GM19238 (cell line): Measurements from ENCODE around the gene SMIM12.

Source experiments
- DNase-seq: peaks from one replicate; pipeline ENCODE4 v3.0.0; 2011; ENCODE audit warnings: low spot score; ENCODE audit not compliant: insufficient read length

SMIM12 gene, protein sequence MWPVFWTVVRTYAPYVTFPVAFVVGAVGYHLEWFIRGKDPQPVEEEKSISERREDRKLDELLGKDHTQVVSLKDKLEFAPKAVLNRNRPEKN

GRCh38 chr1:34859446-34860200, at the start of gene SMIM12:
Gene SMIM12 (minus strand): TSS chr1:34859749. CDS start chr1:34855977, 3,772 bp downstream.
- peak; percentile 98 for DNase-seq

- DNase-seq: no peak
Measured at GRCh38 chr1:34908369-34908768, 48.8 kb upstream of the SMIM12 start.

- no peak for DNase-seq
Measured at GRCh38 chr1:34907487-34908090, 48.0 kb upstream of the SMIM12 start.

DNA sequence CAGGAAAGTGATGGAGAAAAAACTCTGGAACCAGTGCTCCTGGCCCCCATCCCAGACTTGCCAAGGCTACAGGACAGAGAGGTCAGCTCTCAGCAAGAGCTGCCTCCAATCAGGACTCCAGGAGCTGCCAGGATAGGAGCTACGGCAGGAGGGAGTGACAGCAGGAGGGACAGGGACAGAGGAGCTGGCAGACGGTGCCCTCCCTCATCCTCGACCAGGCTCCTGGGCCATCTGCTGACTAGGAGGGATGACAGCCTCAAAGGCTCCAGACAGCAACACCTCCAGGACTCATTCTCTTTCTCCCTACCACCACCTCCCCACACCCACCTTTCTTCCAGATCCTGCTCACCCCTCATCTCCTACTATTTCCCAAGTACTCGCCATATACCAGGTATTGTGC, 47.2 kb upstream of the SMIM12 start:
- no peak for DNase-seq

- no peak for DNase-seq
Measured at GRCh38 chr1:34906222-34906621, 46.7 kb upstream of the SMIM12 start.

DNA sequence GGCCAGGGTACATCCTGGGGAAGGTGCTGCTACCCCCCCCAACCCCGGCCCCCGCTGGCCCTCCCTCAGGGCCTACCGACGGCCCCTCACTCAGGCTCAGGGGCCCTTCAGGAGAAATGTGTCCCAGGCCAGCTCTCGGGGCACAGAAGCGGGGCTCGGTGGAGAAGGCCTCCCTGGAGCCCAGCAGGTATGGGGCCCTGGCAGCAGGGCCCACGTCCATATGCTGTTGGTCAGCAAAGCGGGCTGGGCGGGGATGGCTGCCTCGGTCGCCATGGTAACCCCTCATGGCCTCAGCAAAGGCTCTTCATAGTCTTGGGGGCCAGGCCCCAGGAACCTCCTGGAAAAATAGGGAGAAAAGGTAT, 45.5 kb upstream of the SMIM12 start:
- DNase-seq: no peak

DNA sequence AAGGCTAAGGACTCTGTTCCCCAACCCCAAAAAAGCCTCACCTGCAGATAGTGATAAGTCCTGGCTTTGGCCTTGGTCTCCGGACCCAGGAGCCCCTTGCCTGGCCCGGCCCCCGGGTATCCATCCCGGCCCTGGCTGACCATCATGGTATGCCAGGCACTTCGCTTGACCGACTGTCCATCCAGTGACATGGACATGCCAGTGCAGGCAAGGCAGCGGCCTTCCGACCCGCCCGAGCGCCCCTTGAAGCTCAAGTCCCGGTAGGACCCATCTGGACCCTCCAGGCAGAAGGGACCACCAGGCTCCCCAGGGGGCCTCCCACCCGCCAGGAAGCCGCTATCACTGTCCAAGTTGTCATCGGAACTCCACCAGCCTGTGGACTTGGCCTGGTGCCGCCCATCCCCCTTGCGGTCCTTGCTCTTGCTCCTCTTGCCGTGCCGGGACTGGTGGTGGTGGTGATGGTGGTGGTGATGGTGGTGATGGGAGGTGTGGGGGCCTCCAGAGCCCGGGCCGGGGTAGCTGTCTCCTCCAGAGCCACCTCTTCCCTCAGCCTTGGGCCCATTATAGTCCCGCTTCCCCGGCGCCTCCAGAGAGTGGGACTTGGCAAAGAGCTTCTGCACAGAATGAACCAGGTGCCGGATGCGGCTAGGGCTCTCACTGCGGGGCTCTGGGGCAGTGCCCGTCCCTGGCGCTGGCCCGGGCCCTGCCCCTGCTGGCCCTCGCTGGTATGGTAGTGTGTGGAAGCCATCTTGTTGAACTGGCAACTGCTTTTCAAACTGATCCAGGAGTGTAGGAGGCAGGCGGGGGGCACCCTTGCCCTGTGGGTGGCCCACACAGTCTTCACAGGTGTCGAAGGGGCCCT, 44.9 kb upstream of the SMIM12 start:
- no peak for DNase-seq

GRCh38 chr1:34901919-34902318, 42.4 kb upstream of the SMIM12 start:
- no peak for DNase-seq

DNA sequence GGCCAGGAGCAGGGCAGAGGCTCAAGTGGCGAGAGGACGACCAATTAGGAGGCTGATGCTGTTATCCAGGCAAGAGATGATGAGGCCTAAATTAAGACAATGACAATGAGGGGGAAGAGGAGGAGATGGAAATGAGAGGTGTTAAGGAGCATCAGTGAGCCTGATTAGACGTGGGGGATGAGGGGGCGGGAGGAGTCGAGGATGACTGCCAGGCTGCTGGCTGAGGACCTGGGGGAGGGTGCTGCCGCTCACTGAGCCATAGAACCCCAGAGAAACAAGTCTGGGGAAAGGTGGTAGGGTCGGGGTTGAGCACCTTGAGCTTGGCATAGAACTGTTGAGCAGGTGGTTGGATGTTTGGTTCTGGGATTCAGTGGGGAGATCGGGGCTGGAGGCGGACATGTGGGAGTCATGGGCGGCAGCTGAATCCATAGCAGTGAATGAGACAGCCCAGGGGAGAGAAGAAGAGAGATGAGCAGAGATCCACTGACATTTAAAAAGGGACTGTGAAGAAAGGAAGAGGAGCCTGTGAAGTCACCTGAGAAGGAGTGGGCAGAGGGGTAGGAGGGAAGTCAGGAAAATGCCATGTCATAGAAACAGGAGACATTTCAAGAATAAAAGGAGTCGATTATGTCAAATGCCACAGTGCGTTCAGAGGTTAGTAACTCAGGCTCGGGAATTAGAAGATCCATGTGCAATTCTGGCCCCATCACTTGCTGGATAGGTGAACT, 41.4 kb upstream of the SMIM12 start:
- no peak for DNase-seq

- no peak for DNase-seq
Measured at GRCh38 chr1:34899906-34900305, 40.4 kb upstream of the SMIM12 start.

DNA sequence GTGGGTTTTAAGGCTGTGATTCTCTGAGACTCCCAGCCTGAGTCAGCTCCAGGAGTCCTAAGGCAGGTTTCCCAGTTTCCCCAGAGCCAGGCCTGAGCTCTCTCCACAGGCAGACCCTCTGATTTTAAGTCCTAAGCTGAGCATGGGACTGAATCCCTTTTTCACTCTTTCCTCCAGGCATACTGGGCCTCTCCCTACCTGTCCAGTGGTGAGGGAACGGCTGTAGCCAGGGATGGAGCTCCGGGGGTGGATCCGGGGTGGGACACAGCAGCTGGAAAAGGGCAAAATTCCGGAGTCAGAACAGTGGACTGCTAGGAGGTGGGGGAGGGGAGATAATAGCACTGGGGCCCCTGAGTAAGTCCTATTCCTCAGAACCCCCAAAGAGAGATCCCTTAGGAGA, 39.9 kb upstream of the SMIM12 start:
- no peak for DNase-seq

GRCh38 chr1:34898330-34898761, 38.8 kb upstream of the SMIM12 start:
- no peak for DNase-seq

- no peak for DNase-seq
Measured at GRCh38 chr1:34896612-34897011, 37.1 kb upstream of the SMIM12 start.

GRCh38 chr1:34889705-34890104, 30.2 kb upstream of the SMIM12 start:
- no peak for DNase-seq

DNA sequence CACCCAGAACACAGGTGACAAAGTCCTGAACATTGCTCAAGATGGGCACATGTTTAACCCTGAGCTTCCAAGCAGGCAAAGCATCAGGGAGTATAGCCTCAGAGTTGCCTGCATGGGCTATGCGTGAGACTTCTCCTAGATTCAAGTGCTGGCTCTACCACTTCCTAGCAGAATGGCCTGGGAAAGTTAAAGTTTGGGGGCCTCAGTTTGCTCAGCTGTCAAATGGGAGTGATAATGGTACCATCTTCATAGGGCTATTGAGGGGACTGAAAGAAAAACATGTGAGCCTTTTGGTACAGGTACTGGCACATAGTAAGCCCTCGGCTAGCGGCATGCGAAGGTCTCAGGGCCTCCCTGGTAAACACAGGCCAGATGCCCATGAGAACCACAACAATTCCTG, 28.0 kb upstream of the SMIM12 start:
- no peak for DNase-seq

GRCh38 chr1:34885405-34886247, 26.1 kb upstream of the SMIM12 start:
- no peak for DNase-seq

DNA sequence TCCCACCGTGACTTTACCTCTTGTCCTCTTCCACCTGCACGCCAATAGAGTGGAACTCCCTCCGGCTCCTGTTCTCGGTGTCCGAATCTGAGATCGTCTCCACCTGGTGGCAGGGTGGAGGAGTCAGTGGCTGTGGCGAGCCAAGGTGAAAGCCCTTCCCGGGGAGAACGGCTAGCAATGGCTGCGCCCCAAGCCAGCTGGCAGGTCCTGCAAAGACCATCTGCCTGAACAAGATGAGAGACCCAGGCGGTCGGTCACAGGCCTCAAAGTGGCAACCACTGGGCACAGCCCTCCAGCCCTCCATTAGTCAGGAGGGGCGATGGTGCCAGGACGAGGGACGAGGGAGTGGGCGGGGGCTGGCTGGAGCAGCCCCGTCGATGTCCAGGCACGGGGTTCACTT, 25.4 kb upstream of the SMIM12 start:
- DNase-seq: no peak

- DNase-seq: no peak
Measured at GRCh38 chr1:34884536-34884935, 25.0 kb upstream of the SMIM12 start.

GRCh38 chr1:34879230-34879629, 19.7 kb upstream of the SMIM12 start:
- DNase-seq: no peak

DNA sequence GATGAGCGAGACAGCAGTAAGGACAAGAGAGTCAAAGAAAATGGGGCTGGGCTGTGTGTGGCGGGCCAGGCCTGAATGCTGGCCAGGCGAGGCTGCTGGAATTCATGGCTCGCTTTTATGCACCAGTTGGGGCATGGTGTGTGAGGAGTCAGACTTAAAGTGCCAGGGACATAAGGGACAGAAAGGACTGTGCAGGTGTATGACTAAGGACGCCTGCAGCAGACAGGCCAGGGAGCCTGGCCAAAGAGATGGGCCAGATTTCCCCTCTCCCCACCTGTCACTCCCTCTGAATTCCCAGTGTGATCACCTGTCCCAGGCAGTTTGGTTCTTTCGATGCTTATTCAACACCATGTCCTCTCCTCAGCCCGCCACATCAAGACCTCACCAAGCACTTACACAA, 16.9 kb upstream of the SMIM12 start:
- no peak for DNase-seq
